HK-2 (cell line): ENCODE results near the gene RAB5A.
"Not testable (repeated sequence)": the region's sequence is repeated elsewhere in the genome, so short reads cannot be mapped to it uniquely, and the experiment has no call there.

Experiments used
- DNase-seq: peaks from one replicate; pipeline ENCODE4 v3.0.0-alpha.2; 2018; ENCODE audit not compliant: unreplicated experiment

Gene RAB5A

GRCh38 chr3:20028905-20029331 lies 82.0 kb downstream of the RAB5A start:
- no peak for DNase-seq

- not testable (repeated sequence) for DNase-seq
These were observed 85.0 kb downstream of the RAB5A start for GRCh38 chr3:20031939-20032338.
